ENCODE data around the gene MTERF2.

Gene MTERF2

DNA sequence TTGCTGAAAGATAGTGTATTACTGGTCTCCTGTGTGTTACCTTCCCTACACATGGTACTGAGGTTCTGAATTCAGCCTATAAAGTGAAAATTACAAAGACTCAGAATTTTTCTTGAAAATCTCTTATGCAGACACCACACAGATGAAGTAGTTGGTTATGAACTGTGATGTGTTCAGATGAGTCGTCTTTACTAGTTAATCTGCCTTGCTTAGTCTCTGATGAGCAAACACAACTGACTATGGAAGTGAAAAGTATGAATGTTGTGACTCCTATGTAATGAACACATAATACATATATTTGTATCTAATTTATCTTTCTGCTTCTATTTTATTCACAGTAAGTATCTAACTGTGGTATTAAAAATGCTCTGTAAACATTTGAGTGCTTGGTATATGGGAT lies 4.7 kb downstream of the MTERF2 start:
- no peak for DNase-seq (ENCODE audit: low read depth)
- TF ChIP-seq MYC (IDR thresholded peaks at IDR 0.05; ENCODE audit: low read depth, low read length) (no peak), POLR2A (IDR thresholded peaks at IDR 0.05; ENCODE audit: extremely low read depth, insufficient read length) (no peak)
- TF ChIP-seq, protein P1, sequence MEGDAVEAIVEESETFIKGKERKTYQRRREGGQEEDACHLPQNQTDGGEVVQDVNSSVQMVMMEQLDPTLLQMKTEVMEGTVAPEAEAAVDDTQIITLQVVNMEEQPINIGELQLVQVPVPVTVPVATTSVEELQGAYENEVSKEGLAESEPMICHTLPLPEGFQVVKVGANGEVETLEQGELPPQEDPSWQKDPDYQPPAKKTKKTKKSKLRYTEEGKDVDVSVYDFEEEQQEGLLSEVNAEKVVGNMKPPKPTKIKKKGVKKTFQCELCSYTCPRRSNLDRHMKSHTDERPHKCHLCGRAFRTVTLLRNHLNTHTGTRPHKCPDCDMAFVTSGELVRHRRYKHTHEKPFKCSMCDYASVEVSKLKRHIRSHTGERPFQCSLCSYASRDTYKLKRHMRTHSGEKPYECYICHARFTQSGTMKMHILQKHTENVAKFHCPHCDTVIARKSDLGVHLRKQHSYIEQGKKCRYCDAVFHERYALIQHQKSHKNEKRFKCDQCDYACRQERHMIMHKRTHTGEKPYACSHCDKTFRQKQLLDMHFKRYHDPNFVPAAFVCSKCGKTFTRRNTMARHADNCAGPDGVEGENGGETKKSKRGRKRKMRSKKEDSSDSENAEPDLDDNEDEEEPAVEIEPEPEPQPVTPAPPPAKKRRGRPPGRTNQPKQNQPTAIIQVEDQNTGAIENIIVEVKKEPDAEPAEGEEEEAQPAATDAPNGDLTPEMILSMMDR (IDR thresholded peaks at IDR 0.05; ENCODE audit: low read depth, low read length), result no peak
- TF ChIP-seq, protein P2, sequence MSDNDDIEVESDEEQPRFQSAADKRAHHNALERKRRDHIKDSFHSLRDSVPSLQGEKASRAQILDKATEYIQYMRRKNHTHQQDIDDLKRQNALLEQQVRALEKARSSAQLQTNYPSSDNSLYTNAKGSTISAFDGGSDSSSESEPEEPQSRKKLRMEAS (IDR thresholded peaks at IDR 0.05; ENCODE audit: low read depth, low read length), result no peak

GRCh38 chr12:106981788-106982187 lies 5.2 kb downstream of the MTERF2 start:
- no peak for TF ChIP-seq MYC (IDR thresholded peaks at IDR 0.05; ENCODE audit: low read depth, low read length)
- TF ChIP-seq, protein P1 (IDR thresholded peaks at IDR 0.05; ENCODE audit: low read depth, low read length), result no peak
- TF ChIP-seq, protein P2 (IDR thresholded peaks at IDR 0.05; ENCODE audit: low read depth, low read length), result no peak
- no peak for TF ChIP-seq POLR2A (IDR thresholded peaks at IDR 0.05; ENCODE audit: extremely low read depth, insufficient read length)
- no peak overlapping the region for H3K4me3 ChIP-seq (ENCODE audit: low read depth, low read length)
- no peak for DNase-seq (ENCODE audit: low read depth)

More for the DNA sequence above, 4.7 kb downstream of the MTERF2 start:
- no peak overlapping the region for H3K4me3 ChIP-seq (ENCODE audit: low read depth, low read length)

DNA sequence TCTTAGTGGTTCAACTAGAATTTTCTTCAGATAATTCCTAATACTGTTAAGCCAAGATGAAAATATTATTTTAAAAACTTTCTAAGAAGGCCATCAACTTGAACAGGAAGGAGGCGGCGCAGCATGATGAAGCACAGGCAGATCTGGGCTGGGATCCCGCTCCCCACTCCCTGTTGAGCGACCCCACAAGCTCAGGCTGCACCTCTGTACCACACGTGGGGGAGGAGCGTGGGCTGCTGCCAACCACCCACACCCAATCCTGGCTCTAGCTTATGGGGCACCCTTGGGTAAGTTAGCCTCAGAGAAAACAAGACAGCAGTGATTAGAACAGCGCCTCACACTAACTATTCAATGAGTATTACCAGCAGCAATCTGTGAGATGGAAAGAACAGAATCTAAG lies 6.0 kb downstream of the MTERF2 start:
- no peak for DNase-seq (ENCODE audit: low read depth)
- TF ChIP-seq, protein P1 (IDR thresholded peaks at IDR 0.05; ENCODE audit: low read depth, low read length), result no peak
- TF ChIP-seq MYC (IDR thresholded peaks at IDR 0.05; ENCODE audit: low read depth, low read length) (no peak), POLR2A (IDR thresholded peaks at IDR 0.05; ENCODE audit: extremely low read depth, insufficient read length) (no peak)
- TF ChIP-seq, protein P2 (IDR thresholded peaks at IDR 0.05; ENCODE audit: low read depth, low read length), result no peak
- no peak overlapping the region for H3K4me3 ChIP-seq (ENCODE audit: low read depth, low read length)

- H3K4me3 ChIP-seq (ENCODE audit: low read depth, low read length), result no peak overlapping the region
- no peak for DNase-seq (ENCODE audit: low read depth)
- TF ChIP-seq, protein P1 (IDR thresholded peaks at IDR 0.05; ENCODE audit: low read depth, low read length), result no peak
- no peak for TF ChIP-seq MYC (IDR thresholded peaks at IDR 0.05; ENCODE audit: low read depth, low read length)
- TF ChIP-seq, protein P2 (IDR thresholded peaks at IDR 0.05; ENCODE audit: low read depth, low read length), result no peak
- TF ChIP-seq POLR2A (IDR thresholded peaks at IDR 0.05; ENCODE audit: extremely low read depth, insufficient read length), result no peak
Measured at GRCh38 chr12:106978035-106978800, 8.7 kb downstream of the MTERF2 start.

- DNase-seq (ENCODE audit: low read depth), result no peak
- no peak overlapping the region for H3K4me3 ChIP-seq (ENCODE audit: low read depth, low read length)
- no peak for TF ChIP-seq POLR2A (IDR thresholded peaks at IDR 0.05; ENCODE audit: extremely low read depth, insufficient read length)
- TF ChIP-seq MYC (IDR thresholded peaks at IDR 0.05; ENCODE audit: low read depth, low read length), result no peak
- TF ChIP-seq, protein P1 (IDR thresholded peaks at IDR 0.05; ENCODE audit: low read depth, low read length), result no peak
Measured at GRCh38 chr12:106976668-106977067, 10.3 kb downstream of the MTERF2 start.

Data from NB4 (cell line).